Panc1 (cell line): Measurements from ENCODE around the gene S100B. TPM values are rescaled to one million over a fixed set of nuclear protein-coding genes. Genes with fewer than 3 reads are reported as not detected.

ENCODE experiments used
- ATAC-seq: fragments of 200-7000 bp; cut with Tn5 transposase; 2 replicates; pipeline ENCODE4 v1.9.1; 2020; ENCODE audit warnings: mild to moderate bottlenecking, moderate library complexity
- BruUV-seq: library from RNA; stranded (reverse); fragments of 400-500 nt; replicated peaks from 2 replicates; lab custom pipeline; 2021; lab: Mats Ljungman, UMichigan
- CTCF ChIA-PET: fragments of 300-600 bp; sonication (Branson Sonifier 250); formaldehyde crosslinking; loops from one replicate; lab custom pipeline; 2022; ENCODE audit warnings: antibody characterized with exemption; lab: Charles Lee
- POLR2A ChIA-PET: fragments of 300-600 bp; sonication (Branson Sonifier 250); formaldehyde crosslinking; loops from one replicate; lab custom pipeline; 2022; ENCODE audit warnings: antibody characterized with exemption; lab: Charles Lee
- DNase-seq: peaks from one replicate; pipeline ENCODE4 v3.0.0-alpha.2; 2010; ENCODE audit warnings: low read depth, low spot score
- H3K27ac ChIP-seq: 2 replicates; pipeline ENCODE4 v1.5.1; 2011; ENCODE audit warnings: mild to moderate bottlenecking, low read length, inconsistent platforms
- H3K27me3 ChIP-seq: fragments of 200-500 bp; sonication (Bioruptor generic); 2 replicates; pipeline ENCODE4 v1.6.0; 2014; ENCODE audit warnings: low read length, inconsistent platforms; ENCODE audit not compliant: control insufficient read depth, insufficient read depth
- H3K36me3 ChIP-seq: fragments of 200-500 bp; sonication (Bioruptor generic); 2 replicates; pipeline ENCODE4 v1.5.1; 2014; ENCODE audit warnings: inconsistent platforms, mild to moderate bottlenecking, low read length, moderate library complexity; ENCODE audit not compliant: control insufficient read depth, insufficient read depth
- H3K4me1 ChIP-seq: 2 replicates; pipeline ENCODE4 v1.5.1; 2011; ENCODE audit warnings: inconsistent platforms, mild to moderate bottlenecking, low read length, moderate library complexity; ENCODE audit not compliant: control insufficient read depth, insufficient read depth
- H3K4me3 ChIP-seq, 2 experiments: 2 replicates each; pipeline ENCODE4 v1.5.1; 2011 to 2012; ENCODE audit warnings: low read depth in 2 of 2, low read length in 2 of 2, mild to moderate bottlenecking in 2 of 2, inconsistent platforms in 1 of 2, moderate library complexity in 1 of 2
- H3K9me3 ChIP-seq: fragments of 200-500 bp; sonication (Bioruptor generic); 2 replicates; pipeline ENCODE4 v1.5.1; 2014; ENCODE audit warnings: low read depth, mild to moderate bottlenecking, inconsistent platforms, low read length, moderate library complexity; ENCODE audit not compliant: control insufficient read depth, insufficient read depth
- POLR2AphosphoS5 ChIP-seq: IDR thresholded peaks from 2 replicates; pipeline ENCODE4 v1.6.1; 2012; ENCODE audit warnings: mild to moderate bottlenecking, low read depth, low read length, moderate library complexity
- SIN3A ChIP-seq: IDR thresholded peaks from 2 replicates; pipeline ENCODE4 v1.6.1; 2012; ENCODE audit warnings: low read depth, mild to moderate bottlenecking, low read length, moderate library complexity, borderline replicate concordance; ENCODE audit not compliant: insufficient read depth
- TCF7L2 ChIP-seq: IDR thresholded peaks from 2 replicates; pipeline ENCODE4 v1.6.1; 2011; ENCODE audit warnings: mild to moderate bottlenecking, low read depth, low read length, inconsistent platforms
- in situ Hi-C: cut with HindIII; loops from 2 replicates; pipeline ENCODE4 v1.10.0; 2016; ENCODE audit warnings: low sequenced_read_pairs, low pct_unique_long_range_greater_than_20kb
- intact Hi-C: fragments of 100-400 bp; cut with micrococcal nuclease; formaldehyde crosslinking; loops from one replicate; pipeline ENCODE4 v1.10.0; 2022; ENCODE audit not compliant: unreplicated experiment
- total RNA-seq: library from RNA; stranded (reverse); gene quantifications from one replicate; pipeline ENCODE4 v1.2.1, GENCODE V29; 2021; ENCODE audit not compliant: unreplicated experiment
- TF ChIP-seq, protein P1 (sequence below): fragments of 450-650 bp; IDR thresholded peaks from 2 replicates; pipeline ENCODE4 v1.5.1; 2017; ENCODE audit warnings: mild to moderate bottlenecking
- TF ChIP-seq, protein P2 (sequence below), 2 experiments: IDR thresholded peaks; 2 replicates each; pipeline ENCODE4 v1.6.1; 2011 to 2012; ENCODE audit warnings: low read depth in 2 of 2, control low read depth in 1 of 2, low read length in 1 of 2, mild to moderate bottlenecking in 1 of 2, moderate library complexity in 1 of 2; ENCODE audit not compliant: insufficient read depth in 1 of 2

The S100B gene
- total RNA-seq, 1 experiment from 2014 or later = not detected

DNA sequence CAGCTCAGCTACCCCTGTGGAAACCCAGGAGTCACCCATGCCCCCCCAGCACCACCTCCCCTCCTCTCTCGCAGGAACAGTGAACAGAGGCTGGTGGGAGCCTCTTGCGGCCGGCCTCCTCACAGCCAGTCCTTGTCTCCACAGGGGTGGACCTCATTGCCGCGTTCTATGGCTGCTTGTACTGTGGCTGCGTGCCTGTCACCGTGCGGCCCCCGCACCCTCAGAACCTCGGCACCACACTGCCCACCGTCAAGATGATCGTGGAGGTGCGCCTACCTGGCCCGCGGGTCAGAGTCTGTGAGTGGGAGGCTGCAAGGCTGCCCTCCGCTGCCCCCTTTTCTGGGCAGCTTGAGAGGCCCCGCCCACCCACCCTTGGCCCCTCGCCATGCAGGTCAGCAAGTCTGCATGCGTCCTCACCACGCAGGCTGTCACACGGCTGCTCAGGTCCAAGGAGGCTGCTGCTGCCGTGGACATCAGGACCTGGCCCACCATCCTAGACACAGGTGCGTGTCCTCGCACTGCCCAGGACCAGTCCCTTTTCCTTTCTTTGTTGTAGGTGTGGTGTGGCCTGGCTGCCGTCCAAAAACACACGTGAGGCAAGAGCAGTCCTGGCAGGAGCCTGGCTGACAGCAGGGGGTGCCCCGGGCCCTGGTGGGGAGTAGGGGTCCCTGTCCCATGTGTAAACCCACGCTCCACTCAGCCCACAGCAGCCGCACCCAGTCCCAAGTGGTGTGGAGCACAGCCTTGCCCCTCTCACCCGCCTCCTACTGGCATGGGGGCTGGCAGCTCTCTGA, 50.3 kb downstream of the S100B start:
- CTCF ChIA-PET = interaction anchor here (0.7 kb wide), 1 partner anchor 40 kb away, joined by 3 read pairs; no protein-coding TSS in a partner anchor
- H3K27ac ChIP-seq = no peak overlapping the region
- POLR2A ChIA-PET = interaction anchor here (0.6 kb wide), 1 partner anchor 618 kb away, joined by 4 read pairs; no protein-coding TSS in a partner anchor

DNA sequence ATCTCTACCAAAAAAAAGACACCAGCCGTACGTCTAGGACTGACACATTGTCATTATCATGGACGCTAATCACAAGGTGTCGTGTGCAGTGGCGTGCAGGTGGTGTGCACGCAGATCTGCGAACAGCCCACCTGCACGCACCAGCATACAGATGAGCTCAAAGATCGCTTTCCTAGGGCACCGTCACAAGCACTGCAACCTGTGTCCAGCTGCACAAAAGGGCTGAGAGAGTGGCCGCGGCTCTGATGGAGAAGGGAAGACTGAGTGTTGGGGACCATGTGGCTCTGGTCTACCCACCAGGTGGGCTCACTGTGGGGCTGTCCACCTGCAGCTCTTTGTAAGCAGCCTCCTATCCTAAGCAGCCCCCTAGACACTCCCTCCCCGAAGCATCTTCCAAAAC, 50.9 kb downstream of the S100B start:
- H3K9me3 ChIP-seq = no peaks in the 10 kb centered on the region
- in situ Hi-C loops = no loop called here
- H3K4me3 ChIP-seq = no peak overlapping the region
- no peak for DNase-seq
- POLR2A ChIA-PET = interaction anchor here (0.6 kb wide), 1 partner anchor 618 kb away, joined by 4 read pairs; no protein-coding TSS in a partner anchor
- no peak overlapping the region for H3K27ac ChIP-seq
- no peaks in the 10 kb centered on the region for H3K4me1 ChIP-seq
- H3K36me3 ChIP-seq = no peaks in the 10 kb centered on the region; the same call in 1 of the 2 replicates
- H3K27me3 ChIP-seq = no peaks in the 10 kb centered on the region
- ATAC-seq = no peak
- TF ChIP-seq TCF7L2 (no peak), SIN3A (no peak), POLR2AphosphoS5 (no peak)
- TF ChIP-seq, protein P1, sequence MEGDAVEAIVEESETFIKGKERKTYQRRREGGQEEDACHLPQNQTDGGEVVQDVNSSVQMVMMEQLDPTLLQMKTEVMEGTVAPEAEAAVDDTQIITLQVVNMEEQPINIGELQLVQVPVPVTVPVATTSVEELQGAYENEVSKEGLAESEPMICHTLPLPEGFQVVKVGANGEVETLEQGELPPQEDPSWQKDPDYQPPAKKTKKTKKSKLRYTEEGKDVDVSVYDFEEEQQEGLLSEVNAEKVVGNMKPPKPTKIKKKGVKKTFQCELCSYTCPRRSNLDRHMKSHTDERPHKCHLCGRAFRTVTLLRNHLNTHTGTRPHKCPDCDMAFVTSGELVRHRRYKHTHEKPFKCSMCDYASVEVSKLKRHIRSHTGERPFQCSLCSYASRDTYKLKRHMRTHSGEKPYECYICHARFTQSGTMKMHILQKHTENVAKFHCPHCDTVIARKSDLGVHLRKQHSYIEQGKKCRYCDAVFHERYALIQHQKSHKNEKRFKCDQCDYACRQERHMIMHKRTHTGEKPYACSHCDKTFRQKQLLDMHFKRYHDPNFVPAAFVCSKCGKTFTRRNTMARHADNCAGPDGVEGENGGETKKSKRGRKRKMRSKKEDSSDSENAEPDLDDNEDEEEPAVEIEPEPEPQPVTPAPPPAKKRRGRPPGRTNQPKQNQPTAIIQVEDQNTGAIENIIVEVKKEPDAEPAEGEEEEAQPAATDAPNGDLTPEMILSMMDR = no peak
- TF ChIP-seq, protein P2, sequence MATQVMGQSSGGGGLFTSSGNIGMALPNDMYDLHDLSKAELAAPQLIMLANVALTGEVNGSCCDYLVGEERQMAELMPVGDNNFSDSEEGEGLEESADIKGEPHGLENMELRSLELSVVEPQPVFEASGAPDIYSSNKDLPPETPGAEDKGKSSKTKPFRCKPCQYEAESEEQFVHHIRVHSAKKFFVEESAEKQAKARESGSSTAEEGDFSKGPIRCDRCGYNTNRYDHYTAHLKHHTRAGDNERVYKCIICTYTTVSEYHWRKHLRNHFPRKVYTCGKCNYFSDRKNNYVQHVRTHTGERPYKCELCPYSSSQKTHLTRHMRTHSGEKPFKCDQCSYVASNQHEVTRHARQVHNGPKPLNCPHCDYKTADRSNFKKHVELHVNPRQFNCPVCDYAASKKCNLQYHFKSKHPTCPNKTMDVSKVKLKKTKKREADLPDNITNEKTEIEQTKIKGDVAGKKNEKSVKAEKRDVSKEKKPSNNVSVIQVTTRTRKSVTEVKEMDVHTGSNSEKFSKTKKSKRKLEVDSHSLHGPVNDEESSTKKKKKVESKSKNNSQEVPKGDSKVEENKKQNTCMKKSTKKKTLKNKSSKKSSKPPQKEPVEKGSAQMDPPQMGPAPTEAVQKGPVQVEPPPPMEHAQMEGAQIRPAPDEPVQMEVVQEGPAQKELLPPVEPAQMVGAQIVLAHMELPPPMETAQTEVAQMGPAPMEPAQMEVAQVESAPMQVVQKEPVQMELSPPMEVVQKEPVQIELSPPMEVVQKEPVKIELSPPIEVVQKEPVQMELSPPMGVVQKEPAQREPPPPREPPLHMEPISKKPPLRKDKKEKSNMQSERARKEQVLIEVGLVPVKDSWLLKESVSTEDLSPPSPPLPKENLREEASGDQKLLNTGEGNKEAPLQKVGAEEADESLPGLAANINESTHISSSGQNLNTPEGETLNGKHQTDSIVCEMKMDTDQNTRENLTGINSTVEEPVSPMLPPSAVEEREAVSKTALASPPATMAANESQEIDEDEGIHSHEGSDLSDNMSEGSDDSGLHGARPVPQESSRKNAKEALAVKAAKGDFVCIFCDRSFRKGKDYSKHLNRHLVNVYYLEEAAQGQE (IDR thresholded peaks at IDR 0.05; ENCODE audit: insufficient read depth in 1 of 2, low read depth in 2 of 2, low read length in 1 of 2) = no peak
- intact Hi-C loops = no loop called here
- BruUV-seq = no TSS peak
- CTCF ChIA-PET = interaction anchor here (0.7 kb wide), 1 partner anchor 41 kb away, joined by 3 read pairs; no protein-coding TSS in a partner anchor

More for the DNA sequence above, 50.3 kb downstream of the S100B start:
- no peak overlapping the region for H3K4me3 ChIP-seq
- H3K4me1 ChIP-seq = no peaks in the 10 kb centered on the region
- no peaks in the 10 kb centered on the region for H3K9me3 ChIP-seq
- TF ChIP-seq, protein P1 = no peak
- TF ChIP-seq, protein P2 (IDR thresholded peaks at IDR 0.05; ENCODE audit: insufficient read depth in 1 of 2, low read depth in 2 of 2, low read length in 1 of 2) = no peak
- TF ChIP-seq SIN3A (no peak), POLR2AphosphoS5 (no peak)
- no peaks in the 10 kb centered on the region for H3K27me3 ChIP-seq
- no peaks in the 10 kb centered on the region; the same call in 1 of the 2 replicates for H3K36me3 ChIP-seq
- ATAC-seq (no peak), DNase-seq (no peak)
- BruUV-seq = no TSS peak
- intact Hi-C loops = no loop called here
- in situ Hi-C loops = no loop called here
